PC-3 (cell line): Measurements from ENCODE around the gene AK1.

Experiments
- EZH2 ChIP-seq: fragments of 300-600 bp; sonication (generic); IDR thresholded peaks from one replicate; pipeline ENCODE4 v1.6.1; 2017; ENCODE audit warnings: antibody characterized with exemption, mild to moderate bottlenecking, low read length; ENCODE audit not compliant: unreplicated experiment
- EZH2phosphoT487 ChIP-seq: fragments of 300-600 bp; sonication (generic); IDR thresholded peaks from 2 replicates; pipeline ENCODE4 v1.6.1; 2018; ENCODE audit warnings: mild to moderate bottlenecking, antibody characterized with exemption, low read length, borderline replicate concordance
- TF ChIP-seq, protein P1 (sequence below): fragments of 300-600 bp; sonication (generic); conservative IDR thresholded peaks from 2 replicates; pipeline ENCODE4 v1.5.1; 2017; ENCODE audit warnings: antibody characterized with exemption, low read depth, mild to moderate bottlenecking, low read length

DNA sequence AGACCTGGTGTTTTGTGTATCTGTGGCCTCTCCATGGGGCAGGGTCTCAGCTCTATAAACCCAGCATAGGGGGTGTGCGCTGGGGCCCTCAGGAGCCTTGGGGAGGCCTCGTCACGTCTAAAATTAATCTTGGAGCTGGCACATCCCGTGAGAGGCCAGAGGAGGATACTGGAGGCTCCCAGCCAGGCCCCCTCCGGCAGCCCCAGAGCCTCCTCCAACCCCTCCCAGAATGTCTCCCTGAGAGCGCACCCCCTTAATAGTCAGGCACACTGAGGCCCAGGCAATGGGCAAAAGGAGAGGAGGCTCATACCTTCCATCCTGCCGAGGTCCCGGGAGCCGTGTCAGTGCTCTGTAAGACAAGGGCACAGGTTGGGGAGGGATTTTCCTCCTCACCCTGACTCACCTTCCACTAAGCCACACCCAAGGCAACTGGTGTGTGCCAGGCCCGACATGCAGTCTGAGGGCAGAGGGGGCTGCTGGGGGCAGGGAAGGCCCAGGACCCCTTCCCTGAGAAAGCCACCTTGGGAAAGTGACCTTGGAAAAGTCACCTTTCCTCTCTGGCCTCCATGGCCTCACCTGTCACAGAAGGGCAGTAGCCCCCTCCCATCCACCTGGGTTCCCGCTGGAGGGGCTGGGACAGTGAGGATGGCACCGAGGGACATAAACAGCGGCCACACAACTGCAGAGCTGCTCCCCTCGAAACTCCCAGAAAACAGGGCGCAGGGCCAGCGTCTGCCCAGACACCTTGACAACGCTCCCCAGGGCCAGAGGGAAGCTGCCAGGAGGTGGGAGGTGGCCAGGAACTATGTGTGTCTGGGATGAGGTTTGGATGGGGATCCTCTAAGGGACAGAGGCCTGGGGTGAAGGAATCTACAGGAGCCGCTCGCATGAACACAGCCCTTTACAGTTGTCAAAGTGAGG lies 2.9 kb downstream of the AK1 start:
- TF ChIP-seq, protein P1, sequence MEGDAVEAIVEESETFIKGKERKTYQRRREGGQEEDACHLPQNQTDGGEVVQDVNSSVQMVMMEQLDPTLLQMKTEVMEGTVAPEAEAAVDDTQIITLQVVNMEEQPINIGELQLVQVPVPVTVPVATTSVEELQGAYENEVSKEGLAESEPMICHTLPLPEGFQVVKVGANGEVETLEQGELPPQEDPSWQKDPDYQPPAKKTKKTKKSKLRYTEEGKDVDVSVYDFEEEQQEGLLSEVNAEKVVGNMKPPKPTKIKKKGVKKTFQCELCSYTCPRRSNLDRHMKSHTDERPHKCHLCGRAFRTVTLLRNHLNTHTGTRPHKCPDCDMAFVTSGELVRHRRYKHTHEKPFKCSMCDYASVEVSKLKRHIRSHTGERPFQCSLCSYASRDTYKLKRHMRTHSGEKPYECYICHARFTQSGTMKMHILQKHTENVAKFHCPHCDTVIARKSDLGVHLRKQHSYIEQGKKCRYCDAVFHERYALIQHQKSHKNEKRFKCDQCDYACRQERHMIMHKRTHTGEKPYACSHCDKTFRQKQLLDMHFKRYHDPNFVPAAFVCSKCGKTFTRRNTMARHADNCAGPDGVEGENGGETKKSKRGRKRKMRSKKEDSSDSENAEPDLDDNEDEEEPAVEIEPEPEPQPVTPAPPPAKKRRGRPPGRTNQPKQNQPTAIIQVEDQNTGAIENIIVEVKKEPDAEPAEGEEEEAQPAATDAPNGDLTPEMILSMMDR = no peak
- TF ChIP-seq EZH2 (no peak), EZH2phosphoT487 (no peak)
